NCI-H345 treated with DMSO at 0.1 percent for 48 hours (cell line): ENCODE results near the gene ZC3HAV1.
"Not testable (repeated sequence)": the region's sequence is repeated elsewhere in the genome, so short reads cannot be mapped to it uniquely, and the experiment has no call there.

Experiments
- DNase-seq: peaks from one replicate; lab custom pipeline; 2025; ENCODE audit not compliant: unreplicated experiment; lab: John Stamatoyannopoulos, UW

ZC3HAV1 gene

DNA sequence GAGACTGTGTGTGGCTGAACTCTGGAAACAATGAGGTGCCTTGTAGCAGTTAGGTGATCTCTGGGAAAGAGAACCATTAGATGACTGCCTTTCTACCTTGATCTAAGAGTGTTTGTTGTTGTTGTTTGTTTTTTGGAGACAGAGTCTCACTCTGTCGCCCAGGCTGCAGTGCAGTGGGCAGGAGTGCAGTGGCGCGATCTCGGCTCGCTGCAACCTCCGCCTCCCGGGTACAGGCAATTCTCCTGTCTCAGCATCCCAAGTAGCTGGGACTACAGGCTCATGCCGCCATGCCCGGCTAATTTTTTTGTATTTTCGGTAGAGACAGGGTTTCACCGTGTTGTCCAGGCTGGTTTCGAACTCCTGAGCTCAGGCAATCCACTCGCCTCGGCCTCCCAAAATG is 54.9 kb downstream of the ZC3HAV1 start:
- DNase-seq: not testable (repeated sequence)

DNA sequence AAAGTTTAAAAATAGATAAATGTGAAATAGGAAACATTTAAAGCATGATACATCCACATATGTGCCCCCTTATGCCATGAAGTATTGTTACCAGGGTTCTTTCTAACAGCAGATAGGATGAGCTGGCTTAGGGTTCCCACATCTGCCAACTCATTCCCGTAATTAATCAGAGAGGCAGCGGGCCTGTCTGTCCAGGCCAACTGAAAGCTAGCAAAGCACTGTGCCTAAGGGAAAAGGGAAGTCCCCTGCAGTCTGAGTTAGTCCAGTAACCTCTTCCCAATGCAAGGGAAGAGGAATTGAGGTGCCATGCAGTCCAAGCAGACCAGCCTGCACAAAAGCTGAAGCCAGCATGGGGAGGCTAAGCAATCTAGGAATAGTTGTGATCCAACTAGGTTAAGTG is 55.4 kb downstream of the ZC3HAV1 start:
- no peak for DNase-seq

DNA sequence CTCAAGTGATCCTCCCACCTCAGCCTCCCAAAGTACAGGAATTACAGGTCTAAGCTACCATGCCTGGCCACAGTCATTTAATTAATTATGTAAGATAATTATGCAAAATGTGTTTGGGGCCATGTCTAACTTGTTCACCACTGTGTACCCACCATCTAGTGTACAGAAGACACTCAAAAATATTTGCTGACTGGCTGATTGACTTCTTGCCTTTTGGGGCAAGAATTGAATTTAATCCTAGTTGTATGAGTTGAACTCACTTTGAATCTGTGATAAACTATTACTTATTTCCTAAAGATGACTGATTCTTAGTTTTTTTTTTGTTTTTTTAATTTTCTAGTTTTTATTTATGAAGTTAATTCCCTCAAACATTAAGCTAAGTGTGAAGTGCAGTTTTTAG is 57.9 kb downstream of the ZC3HAV1 start:
- DNase-seq: no peak

DNA sequence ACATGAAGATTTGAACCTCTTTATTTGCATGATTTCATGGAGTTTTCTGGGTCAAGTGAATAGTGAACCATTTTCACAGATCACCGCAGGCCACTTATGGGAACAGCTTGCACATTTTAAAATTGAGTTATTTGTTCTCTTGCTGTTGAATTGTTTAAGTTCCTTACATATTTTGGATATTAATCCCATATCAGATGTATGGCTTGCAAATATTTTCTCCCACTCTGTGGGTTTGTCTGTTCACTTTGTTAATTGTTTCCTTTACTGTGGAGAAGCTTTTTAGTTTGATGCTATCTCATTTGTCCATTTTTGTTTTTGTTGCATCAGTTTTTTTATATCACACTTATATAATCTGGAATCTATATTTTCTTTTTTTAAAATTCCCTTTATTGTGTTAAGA is 59.6 kb downstream of the ZC3HAV1 start:
- no peak for DNase-seq

DNA sequence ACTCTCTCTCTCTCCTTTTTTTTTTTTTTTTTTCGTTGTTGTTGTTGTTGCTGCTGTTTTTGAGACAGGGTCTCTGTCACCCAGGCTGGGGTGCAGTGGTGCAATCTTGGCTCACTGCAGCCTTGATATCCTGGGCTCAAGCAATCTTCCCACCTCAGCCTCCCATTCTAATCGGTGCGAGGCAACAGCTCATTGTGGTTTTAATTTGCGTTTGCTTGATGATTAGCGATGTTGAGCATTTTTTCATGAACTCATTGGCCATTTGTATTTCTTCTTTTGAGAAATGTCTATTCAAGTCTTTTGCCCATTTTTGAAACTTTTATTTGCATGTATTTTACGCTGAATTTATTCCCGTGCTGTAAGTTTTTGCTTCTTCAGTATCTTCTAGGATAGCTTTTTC is 60.4 kb downstream of the ZC3HAV1 start:
- no peak for DNase-seq

DNA sequence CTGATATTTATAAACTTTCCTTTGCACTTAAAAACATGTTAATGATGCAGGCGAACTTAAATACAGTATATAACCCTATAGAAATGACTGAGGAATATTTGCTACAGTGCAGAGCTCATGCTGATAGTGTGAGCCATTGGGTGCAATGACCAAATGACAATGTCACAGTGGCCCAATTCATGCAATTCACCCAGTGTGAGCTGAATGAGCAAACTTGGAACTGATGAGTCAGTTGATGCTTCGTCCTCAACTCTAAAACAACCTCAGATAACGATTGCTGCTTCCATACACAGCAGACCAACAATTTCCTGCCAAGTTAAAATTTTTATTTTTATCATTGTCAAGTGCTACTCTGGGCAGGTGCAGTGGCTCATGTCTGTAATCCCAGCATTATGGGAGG is 61.5 kb downstream of the ZC3HAV1 start:
- no peak for DNase-seq

DNA sequence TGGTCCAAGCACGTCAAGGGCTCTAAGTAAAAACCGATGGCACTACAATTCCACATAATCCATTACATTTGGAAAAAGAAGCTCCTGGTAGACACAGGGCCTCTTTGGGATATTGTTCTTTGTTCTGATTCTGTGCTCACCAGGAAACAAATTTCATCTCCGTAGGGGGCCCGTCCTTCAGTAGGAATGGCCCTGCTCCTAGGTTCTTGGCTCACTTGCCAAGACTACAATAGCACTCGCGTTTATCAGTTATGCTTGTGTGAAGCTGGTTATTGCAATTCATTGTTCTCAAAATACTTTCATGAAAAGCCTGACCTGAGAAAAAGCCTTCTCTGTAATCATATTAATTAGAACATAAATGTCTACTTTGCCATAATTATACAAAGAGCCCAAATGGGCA is 63.4 kb downstream of the ZC3HAV1 start:
- peak; percentile 31 for DNase-seq

DNA sequence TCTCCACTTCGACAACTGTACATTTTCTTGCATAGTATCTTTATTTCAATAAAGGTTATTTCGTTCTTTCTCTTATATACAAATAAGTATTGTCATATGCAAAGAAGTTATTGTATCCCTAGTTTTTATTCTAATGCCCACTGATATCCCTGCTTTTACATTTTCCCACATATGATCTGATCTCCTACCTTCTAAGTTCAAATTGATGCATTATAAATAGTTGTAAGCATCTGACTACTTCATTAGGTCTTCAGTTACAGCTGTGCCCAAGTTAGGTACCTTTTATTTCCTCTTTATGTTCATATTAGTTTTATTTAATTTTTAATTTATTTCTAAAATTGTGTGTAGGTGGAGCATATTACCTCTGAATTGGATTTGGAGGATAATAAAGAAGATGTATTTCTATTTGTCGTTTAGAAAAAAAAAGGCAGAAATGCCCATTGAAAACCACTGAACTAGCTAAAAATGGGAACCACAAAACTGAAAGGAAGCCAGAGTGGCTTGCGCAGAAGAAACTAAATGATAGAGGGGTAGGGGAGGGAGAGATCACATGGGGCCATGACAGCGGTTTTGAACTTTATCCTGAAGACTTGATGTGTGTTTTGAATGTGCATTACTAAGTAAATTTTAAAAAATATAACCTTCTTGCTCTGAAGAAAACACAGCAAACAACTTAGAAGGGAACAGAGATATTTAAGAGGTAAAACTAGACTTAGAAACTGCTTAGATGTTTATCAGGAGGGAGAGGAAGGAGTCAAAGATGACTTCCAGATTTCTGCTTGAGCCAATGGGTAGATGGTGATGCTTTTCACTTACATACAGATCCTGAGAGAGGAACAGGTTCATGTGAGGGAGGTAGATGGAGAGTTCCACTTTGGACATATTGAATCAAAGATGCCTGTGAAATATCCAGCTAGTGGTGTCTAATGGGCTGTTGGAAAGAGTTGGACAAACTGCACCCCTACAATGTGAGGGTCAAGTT is 64.4 kb downstream of the ZC3HAV1 start:
- no peak for DNase-seq

DNA sequence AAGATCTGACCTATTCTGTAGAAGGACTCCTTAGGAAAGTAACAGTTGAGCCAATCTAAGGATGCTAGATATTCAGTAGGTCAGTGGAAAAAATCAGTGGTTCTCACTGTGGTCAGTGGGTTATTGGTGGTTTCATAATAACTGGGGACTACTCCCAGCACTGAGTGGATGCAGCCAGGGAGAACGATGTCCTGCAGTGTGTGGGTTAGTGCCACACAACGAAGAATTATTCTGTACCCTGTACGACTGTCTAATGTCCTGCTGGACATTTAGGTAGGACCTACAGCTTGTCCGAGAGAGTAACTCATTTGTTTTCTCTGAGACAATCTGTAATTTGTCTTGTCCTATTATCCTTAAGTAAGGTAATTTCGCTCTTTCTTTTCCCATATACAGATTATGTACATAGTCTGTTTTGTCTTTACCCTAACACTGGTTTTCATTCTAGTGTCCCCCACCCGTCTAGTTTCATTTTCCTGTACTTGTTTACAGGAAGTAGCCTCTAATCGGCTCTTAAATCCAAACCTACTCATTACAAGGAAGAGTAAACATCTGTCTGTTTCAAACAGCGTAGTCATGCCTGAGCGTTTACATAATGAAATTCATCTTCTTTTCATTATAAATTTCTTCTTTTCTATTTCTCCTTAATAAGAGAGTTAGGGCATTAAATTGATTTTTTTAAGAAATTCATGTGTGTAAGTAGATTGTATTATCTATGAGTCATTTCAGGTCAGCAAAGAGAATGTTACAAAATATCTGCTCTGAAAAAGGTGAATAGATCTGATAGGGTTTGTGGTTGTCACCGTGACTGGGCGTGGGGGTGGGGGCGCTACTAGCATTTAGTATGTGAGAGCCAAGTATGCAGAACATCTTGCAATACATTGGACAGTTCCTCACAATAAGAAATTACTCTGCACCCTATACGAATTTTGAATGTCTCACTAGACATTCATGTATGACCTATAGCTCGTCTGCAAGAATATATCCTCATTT is 65.4 kb downstream of the ZC3HAV1 start:
- no peak for DNase-seq

DNA sequence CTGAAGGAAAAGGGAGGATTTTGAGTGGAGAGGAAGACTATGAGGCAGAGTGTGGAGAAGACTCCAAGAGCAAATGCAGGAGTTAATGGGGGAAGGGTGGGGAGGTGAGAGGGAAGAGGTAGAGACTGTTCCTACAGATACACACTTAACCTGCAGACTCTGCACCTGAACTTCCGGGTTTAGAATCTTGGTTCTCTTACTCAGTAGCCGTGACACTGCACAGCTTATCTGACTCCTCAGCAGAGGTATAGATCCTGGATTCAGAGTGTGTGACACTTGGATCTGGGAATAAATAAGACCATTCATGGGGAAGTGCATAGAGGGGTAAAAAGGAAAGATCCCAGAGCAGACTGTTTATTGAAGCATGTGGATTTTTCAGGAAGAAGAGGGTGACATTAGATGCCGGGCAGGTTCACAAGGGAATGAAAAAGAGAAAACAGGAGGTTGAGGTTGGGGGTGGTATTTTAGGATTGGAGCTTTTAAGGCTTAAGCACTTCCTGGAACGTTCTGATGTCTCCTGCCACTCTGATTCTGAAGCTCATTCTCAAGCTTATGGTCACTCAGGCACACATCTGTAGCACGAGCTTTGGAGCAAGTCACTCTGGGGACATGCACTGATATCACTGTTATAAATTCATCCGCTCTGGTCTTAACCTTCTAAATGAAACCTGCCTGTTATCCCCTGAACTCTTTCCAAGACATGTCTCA is 68.0 kb downstream of the ZC3HAV1 start:
- DNase-seq: no peak

DNA sequence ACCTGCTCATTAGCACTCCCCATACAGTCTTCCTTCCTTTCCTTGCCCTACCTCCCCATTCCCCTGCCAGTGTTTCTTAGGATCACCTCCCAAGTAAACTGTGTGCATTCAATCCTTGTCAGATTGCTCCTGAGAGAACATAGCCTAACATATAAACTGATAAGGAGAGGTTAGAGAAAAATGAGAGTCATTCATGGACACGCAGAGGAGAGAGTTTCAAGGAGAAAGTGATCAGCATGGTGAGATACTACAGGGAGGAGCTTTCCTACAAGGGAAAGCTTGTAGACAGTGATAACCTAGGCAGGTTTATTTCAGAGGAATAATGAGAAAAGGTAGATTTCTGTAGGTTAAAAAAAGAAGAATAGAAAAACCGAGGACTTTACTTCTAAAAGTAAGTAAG is 70.8 kb downstream of the ZC3HAV1 start:
- no peak for DNase-seq

DNA sequence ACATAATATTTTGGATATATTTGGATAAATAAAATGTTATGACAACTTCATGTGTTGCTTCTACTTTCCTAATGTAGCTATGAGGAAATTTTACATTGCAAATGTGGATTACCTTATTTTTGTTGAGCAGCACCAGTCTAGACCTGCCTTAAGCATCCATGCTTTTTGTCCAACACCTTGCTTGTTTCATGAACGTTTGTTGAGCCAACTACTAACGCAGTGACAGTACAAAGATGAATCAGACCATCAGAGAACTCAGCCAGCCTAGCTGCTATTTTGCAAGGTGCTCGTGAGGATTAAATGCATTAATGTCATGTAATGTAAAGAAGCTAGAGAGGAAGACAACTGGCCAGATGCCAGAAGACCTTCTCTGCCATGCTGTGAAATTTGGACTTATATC is 72.6 kb downstream of the ZC3HAV1 start:
- no peak for DNase-seq

DNA sequence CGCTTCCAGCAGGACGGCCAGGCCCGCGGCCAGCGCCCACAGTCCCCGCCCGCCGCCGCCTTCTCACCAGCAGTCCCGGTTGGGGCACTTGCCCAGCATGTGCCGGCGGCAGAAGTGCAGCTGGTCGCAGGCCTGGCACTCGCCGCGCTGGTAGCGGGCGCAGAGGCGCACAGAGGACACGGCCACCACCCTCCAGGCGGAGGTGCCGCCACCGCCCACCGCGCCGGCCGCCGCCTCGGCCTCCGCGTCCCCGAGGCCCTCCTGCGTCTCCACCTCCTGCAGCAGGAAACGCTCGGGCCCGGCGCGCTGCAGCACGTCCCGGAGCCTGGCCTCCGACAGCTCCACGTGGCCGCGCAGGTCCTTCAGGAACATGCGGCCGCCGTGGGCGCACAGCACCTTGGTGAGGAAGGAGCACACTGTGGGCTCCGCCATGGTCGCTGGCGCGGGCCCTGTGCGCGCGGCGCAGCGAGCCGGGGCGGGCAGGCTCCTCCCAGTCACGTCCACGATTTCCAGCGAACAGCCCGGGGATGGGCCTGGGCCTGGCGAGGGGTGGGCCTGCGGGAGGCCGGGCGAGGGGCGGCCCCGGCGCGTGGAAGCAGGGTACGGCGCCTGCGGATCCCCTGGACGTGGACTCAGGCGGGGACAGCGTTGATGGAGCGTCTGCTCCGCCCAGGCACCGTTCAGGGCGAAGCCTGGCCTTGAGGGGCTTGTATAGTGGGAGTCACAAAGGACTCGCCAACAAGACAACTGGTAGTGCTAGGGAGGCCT is 73.8 kb downstream of the ZC3HAV1 start, which contains the start of gene ZC3HAV1L:
ZC3HAV1L (minus strand) TSS at position 457 of the 768 bp plus-strand sequence; CDS start at position 432, 25 bp downstream.
- DNase-seq: peak; percentile 47

DNA sequence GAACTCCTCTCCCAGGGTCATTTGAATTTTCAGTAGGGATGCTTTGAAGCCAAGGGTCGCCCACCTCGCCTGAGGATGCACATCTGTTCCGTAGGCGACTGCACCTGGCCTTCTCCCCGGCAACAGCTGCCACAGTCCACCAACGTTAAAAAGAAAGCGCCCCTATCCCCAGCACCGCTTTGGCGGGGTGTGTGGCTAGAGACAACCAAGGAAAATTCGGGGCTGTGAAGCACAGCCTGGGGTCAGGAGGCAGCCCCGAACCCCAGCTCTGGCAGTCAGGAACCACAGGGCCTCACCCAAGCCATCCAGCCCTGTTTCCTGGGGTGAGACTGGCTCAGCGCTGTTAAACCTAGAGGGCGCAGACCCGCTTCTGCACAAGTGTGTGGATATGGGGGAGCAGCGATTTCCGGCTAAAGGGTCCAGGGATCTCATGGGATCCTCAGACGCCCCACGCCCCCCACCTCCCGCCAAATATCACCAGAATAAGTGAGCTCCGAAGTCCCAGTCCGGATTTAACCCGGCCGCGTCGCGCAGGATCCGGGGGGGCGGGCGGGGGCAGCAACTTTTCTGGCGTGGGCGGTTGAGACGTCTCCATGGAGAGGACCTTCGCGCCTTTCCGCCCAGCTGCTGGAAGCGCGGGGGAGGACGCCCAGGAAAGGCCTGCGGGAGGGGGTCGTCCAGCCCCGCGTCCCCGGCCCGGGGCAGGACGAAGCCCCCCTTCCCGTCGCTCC is 74.5 kb downstream of the ZC3HAV1 start:
- DNase-seq: no peak

DNA sequence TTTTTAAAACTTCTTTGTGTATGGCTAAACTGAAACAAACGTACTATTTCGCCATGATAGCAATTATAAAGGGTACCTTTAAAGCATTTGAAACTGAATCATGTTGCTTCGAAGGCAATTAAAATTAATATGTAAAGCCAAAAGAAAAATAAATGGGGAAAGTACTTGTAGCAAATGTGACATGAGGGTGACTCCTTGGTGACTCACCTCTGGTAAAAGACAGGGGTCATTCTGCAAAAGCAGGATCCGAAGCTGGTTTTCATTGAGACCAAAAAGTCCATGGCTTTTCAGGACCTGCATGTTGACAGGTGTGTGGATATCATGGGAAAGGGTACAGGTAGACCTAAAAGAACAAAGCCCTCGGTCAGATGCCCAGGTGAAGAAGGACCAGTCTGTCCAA is 75.2 kb downstream of the ZC3HAV1 start:
- DNase-seq: no peak

DNA sequence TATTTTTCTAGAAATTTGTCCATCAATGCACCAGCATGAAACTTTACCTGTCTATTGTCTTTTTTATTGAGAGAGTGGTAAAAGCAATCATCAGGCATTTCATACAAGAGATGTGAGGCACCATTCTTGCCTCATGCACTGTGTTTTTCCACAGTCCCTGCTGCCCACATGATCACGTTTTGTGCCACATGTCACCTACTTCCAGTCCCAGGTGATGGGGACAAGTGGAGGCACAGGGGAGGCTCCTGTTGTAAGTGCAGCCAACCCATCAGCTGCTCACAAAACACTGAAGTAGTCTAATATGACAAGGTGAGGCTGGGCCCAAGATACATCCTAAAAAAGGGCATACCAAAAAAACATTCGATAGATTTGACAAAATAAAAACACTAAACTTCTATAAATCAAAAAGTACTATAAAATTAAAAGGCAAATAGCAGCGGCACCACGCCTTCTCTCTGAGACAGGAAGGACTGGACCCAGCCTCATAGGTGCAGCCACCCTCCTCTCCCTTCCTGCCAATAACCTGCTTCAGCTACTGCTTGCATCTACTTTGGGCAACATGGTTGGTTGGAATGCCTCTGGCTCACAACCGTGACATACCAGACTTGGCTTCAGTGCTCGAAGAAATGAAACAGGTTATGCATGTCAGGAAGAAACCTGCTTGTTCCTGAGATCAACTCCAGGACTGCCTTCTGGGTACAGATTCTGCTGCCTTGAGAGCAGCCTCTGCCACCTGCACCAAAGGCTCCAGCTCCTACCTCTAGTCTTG is 76.0 kb downstream of the ZC3HAV1 start:
- DNase-seq: no peak

DNA sequence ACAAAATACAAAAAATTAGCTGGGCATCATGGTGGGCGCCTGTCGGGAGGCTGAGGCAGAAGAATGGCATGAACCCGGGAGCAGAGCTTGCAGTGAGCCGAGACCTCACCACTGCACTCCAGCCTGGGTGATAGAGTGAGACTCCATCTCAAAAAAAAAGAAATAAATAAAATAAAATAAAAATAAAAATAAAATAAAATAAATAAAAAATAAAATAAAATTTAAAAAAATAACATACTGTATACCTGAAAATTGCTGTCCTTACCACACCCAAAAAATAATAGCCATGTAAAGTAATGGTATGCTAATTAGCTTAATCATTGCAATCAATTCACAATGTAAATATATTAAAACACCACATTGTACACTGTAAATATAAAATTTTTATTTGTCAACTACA is 77.0 kb downstream of the ZC3HAV1 start:
- DNase-seq: no peak

DNA sequence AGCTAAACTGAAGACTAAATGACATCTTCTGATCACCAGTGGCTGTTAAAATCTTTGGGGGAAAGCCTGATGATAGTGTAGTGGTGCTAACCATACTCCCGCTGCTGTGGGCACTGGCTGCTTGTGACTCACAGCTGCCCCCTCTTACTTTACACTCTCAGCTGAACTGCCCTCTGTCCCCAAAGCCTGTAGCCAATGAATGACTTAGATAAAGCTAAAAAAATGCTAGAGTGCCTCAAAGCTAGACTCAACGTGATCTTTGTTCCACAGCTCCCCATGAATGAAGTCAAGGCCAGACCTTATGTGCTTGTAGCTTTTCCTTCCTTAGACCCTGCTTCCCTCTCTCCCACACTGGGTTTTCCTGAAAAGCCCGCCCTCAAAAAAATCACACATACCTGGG is 80.2 kb downstream of the ZC3HAV1 start:
- DNase-seq: no peak

DNA sequence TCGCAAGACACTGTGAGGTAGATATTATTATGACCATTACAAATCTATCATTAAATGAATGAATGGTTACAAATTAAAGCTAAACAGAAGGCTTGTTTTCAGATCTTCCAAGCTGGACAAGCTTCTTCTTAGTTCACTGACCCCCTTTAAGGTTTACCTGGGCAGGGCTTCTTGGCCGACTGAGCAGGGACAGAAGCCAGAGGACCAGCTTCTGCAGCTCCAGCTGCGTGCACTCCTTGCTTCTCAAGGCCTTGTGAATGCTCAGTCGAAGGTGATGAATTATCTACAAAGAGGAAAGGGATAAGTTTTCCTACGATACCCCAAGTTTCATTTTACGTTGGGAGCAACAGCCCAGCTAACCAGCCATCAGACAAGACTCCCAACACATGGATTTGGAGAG is 83.0 kb downstream of the ZC3HAV1 start:
- no peak for DNase-seq
